ENCODE measurements around the gene DLGAP1. TPM values are rescaled to one million over a fixed set of nuclear protein-coding genes. Genes with fewer than 3 reads are reported as not detected.

The DLGAP1 gene
- total and polyA plus RNA-seq, 2 of the 13 experiments (the other 11 are each of a cell fraction or from before 2014, with no cell fraction given): 0.01 TPM; not detected in 1

DNA sequence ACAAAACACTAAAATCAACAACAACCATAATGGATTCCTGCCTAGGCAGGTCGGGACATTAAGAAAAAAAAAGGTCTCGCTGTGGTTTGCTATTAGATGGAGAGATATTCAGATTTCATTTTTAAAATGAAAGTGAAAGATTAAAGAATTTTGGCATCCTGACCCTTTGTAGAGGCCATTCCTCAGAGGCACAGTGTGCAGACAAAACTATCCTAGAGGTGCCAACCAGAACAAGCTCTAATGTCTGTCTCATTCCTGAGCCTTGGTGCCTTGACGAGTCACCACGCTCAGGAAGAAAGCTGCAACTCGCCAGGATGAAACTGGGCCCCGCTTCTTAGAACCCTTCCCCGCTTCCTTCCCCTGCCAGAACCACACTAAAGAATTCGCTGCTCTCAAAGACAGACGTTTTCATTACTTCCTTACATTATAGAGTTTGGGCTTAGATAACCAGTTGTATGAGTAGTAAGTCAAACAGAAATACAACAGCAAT lies 849.1 kb downstream of the DLGAP1 start (continued):
- no peak for TF ChIP-seq ATRX (CRISPR knock-in tag; IDR thresholded peaks at IDR 0.05; ENCODE audit: borderline replicate concordance)
- no peak for TF ChIP-seq SRF (IDR thresholded peaks at IDR 0.05; ENCODE audit: low read depth, low read length)
- TF ChIP-seq ZNF251 (CRISPR knock-in tag; IDR thresholded peaks at IDR 0.05): no peak
- TF ChIP-seq THRA (CRISPR knock-in tag; IDR thresholded peaks at IDR 0.05; ENCODE audit: borderline replicate concordance): 0 out of 2 replicates have a peak, but pooled peaks have one; percentile 2
- no peak for TF ChIP-seq NRL (CRISPR knock-in tag; IDR thresholded peaks at IDR 0.05; ENCODE audit: borderline replicate concordance)
- TF ChIP-seq ARNT (IDR thresholded peaks at IDR 0.05): no peak
- no peak for TF ChIP-seq ZNF574 (CRISPR knock-in tag; IDR thresholded peaks at IDR 0.05)
- TF ChIP-seq SOX13 (IDR thresholded peaks at IDR 0.05): no peak
- no peak for TF ChIP-seq SOX13 (CRISPR knock-in tag; conservative IDR thresholded peaks at IDR 0.05 in 1 of 2, IDR thresholded peaks at IDR 0.05 in 1 of 2)
- TF ChIP-seq ZNF263 (CRISPR knock-in tag; IDR thresholded peaks at IDR 0.05): no peak
- TF ChIP-seq POGZ (CRISPR knock-in tag; IDR thresholded peaks at IDR 0.05): no peak
- no peak for TF ChIP-seq ZBTB7A (CRISPR knock-in tag; IDR thresholded peaks at IDR 0.05)
- no peak for TF ChIP-seq ZEB1 (IDR thresholded peaks at IDR 0.05; ENCODE audit: insufficient replicate concordance, low read depth)
- TF ChIP-seq POLR2G (IDR thresholded peaks at IDR 0.05; ENCODE audit: low read depth, low read length): 0 out of 2 replicates have a peak, but pooled peaks have one; percentile 44
- no peak for TF ChIP-seq FOXO1 (CRISPR knock-in tag; IDR thresholded peaks at IDR 0.05)
- TF ChIP-seq FIP1L1 (IDR thresholded peaks at IDR 0.05; ENCODE audit: borderline replicate concordance, insufficient read depth, low read depth, low read length): no peak
- TF ChIP-seq ZBTB33 (CRISPR knock-in tag; IDR thresholded peaks at IDR 0.05): 0 out of 2 replicates have a peak, but pooled peaks have one; percentile 14
- TF ChIP-seq, protein P1, sequence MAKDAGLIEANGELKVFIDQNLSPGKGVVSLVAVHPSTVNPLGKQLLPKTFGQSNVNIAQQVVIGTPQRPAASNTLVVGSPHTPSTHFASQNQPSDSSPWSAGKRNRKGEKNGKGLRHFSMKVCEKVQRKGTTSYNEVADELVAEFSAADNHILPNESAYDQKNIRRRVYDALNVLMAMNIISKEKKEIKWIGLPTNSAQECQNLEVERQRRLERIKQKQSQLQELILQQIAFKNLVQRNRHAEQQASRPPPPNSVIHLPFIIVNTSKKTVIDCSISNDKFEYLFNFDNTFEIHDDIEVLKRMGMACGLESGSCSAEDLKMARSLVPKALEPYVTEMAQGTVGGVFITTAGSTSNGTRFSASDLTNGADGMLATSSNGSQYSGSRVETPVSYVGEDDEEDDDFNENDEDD (CRISPR knock-in tag; IDR thresholded peaks at IDR 0.05; ENCODE audit: borderline replicate concordance): no peak
- 0 out of 2 replicates have a peak, but pooled peaks have one; percentile 27 for TF ChIP-seq FOSL2 (CRISPR knock-in tag; IDR thresholded peaks at IDR 0.05)

Measured in HepG2 (cell line).